ENCODE results near the gene DNAAF6.

The DNAAF6 gene

GRCh38 chrX:107227780-107228485 is 21.5 kb downstream of the DNAAF6 start:
- DNase-seq (ENCODE audit: low read depth): no peak
- H3K4me3 ChIP-seq (ENCODE audit: low read depth, low read length): no peak overlapping the region
- TF ChIP-seq CTCF (conservative IDR thresholded peaks at IDR 0.05; ENCODE audit: low read depth, low read length): no peak

GRCh38 chrX:107228486-107228819 is 22.0 kb downstream of the DNAAF6 start:
- no peak for TF ChIP-seq CTCF (conservative IDR thresholded peaks at IDR 0.05; ENCODE audit: low read depth, low read length)
- DNase-seq (ENCODE audit: low read depth): no peak
- H3K4me3 ChIP-seq (ENCODE audit: low read depth, low read length): no peak overlapping the region

GRCh38 chrX:107272431-107272921 is 66.1 kb downstream of the DNAAF6 start:
- peak; percentile 1 for DNase-seq (ENCODE audit: low read depth)
- no peak overlapping the region for H3K4me3 ChIP-seq (ENCODE audit: low read depth, low read length)
- no peak for TF ChIP-seq CTCF (conservative IDR thresholded peaks at IDR 0.05; ENCODE audit: low read depth, low read length)

DNA sequence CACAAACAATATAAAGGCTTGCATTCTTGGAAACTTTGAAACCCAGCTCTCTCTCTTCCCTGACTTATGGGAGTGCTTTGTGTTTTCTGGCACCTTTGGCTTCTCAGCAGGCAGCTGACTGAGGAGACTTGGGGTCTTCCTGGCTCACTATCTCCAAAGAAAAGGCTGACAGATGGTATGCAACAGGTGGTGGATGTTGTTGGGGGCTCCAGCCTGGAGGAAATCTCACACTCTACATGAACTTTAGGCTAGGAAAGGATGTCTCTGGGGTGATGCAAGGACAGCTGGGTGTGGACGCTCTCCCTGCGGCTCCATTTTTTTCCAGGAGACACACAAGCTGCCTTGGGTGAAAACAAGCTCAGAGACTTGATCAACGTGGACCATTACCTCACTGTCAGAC is 67.4 kb downstream of the DNAAF6 start:
- no peak for DNase-seq (ENCODE audit: low read depth)
- H3K4me3 ChIP-seq (ENCODE audit: low read depth, low read length): no peak overlapping the region
- no peak for TF ChIP-seq CTCF (conservative IDR thresholded peaks at IDR 0.05; ENCODE audit: low read depth, low read length)

DNA sequence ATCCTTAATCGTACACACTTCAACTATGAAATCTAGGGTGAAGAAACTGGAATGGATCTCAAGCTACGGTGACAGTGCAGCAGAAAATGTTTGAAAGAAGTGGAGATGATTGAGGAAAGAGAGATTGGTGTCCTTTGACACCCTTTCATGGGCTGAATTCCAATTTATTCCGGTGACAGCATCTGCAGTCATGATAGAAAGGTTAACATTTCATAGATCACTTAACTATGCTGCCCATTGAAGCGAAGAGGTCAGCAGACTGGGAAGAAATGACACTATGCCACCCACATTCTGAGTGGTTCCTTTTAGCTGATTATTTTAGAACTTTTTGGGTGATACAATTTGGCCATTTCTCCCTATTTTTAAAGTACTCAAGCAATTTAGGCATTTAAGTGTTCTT is 82.3 kb downstream of the DNAAF6 start:
- TF ChIP-seq CTCF (conservative IDR thresholded peaks at IDR 0.05; ENCODE audit: low read depth, low read length): no peak

GRCh38 chrX:107290019-107290418 is 83.6 kb downstream of the DNAAF6 start:
- no peak overlapping the region for H3K4me3 ChIP-seq (ENCODE audit: low read depth, low read length)
- DNase-seq (ENCODE audit: low read depth): no peak
- TF ChIP-seq CTCF (conservative IDR thresholded peaks at IDR 0.05; ENCODE audit: low read depth, low read length): no peak

More for the DNA sequence above, 82.3 kb downstream of the DNAAF6 start:
- no peak overlapping the region for H3K4me3 ChIP-seq (ENCODE audit: low read depth, low read length)
- no peak for DNase-seq (ENCODE audit: low read depth)

DNA sequence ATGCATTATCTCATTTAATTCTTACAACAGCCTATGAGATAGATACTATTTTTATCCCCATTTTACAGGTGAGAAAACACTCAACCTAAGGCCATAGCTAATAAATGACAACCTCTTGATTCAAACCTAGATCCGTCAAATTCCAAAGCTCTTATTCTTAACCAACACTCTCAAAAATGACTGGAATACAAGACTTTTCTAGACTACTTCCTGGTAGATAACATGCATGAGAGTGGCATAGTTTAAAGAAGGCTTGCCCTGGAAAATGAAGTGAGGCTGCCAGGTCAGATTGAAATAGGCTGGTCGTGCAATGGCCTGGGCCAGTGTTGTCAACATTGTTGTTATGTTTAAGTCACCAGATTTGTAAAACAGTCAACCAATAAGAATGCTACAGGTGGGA is 86.6 kb downstream of the DNAAF6 start:
- no peak for DNase-seq (ENCODE audit: low read depth)
- no peak for TF ChIP-seq CTCF (conservative IDR thresholded peaks at IDR 0.05; ENCODE audit: low read depth, low read length)
- H3K4me3 ChIP-seq (ENCODE audit: low read depth, low read length): no peak overlapping the region
